ENCODE measurements around the gene PLCL2.

DNA sequence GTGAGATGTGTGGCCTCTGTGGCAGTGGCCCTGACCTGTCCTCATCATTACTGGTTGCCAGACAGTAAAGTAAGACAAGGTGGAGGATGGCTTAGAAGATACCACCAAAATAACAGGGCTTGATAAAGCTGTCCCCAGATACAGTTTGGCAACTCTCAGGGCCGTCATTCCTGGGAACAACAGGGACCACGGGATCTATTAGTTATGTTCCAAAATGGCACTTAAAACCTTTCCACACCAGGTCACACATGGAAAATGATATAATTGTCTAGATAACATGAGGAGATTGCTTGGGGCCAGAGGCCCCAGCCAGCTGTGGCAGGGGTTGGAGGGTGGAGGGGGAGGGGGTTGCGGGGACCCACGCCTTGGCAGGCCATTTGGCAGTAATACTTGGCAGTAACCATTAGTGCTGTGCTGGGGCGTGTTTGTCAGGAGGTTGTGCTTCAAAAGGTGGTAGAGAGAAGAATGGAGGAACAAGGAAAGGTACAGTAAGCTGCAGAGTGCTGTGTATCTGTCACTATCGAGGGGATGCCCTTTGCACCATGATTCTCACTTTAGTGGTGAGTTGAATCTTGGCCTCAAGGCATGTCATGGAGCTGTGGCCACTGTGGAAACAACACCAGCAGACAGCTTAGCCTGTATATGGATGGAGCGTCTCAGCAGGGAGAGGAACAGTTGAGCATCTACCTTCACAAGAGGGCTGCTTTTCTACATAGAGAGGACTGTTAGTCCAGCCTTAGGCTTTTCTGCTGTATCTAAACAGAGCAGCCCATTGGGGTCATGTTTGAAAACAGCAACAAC, 14.0 kb downstream of the PLCL2 start:
- TF ChIP-seq, protein P1, sequence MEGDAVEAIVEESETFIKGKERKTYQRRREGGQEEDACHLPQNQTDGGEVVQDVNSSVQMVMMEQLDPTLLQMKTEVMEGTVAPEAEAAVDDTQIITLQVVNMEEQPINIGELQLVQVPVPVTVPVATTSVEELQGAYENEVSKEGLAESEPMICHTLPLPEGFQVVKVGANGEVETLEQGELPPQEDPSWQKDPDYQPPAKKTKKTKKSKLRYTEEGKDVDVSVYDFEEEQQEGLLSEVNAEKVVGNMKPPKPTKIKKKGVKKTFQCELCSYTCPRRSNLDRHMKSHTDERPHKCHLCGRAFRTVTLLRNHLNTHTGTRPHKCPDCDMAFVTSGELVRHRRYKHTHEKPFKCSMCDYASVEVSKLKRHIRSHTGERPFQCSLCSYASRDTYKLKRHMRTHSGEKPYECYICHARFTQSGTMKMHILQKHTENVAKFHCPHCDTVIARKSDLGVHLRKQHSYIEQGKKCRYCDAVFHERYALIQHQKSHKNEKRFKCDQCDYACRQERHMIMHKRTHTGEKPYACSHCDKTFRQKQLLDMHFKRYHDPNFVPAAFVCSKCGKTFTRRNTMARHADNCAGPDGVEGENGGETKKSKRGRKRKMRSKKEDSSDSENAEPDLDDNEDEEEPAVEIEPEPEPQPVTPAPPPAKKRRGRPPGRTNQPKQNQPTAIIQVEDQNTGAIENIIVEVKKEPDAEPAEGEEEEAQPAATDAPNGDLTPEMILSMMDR (IDR thresholded peaks at IDR 0.05; ENCODE audit: low read depth, low read length, poor library complexity, severe bottlenecking) = no peak
- TF ChIP-seq EZH2phosphoT487 (IDR thresholded peaks at IDR 0.05; ENCODE audit: borderline replicate concordance, low read length) = no peak
